WTC11 (cell line): Measurements from ENCODE around the gene SNX17. TPM values are rescaled to one million over a fixed set of nuclear protein-coding genes. Genes with fewer than 3 reads are reported as not detected.

Experiments used
- ATAC-seq: fragments of 200-7000 bp; cut with Tn5 transposase; 2 replicates; pipeline ENCODE4 v1.10.0; 2021; ENCODE audit warnings: mild to moderate bottlenecking, moderate library complexity
- CTCF ChIA-PET: fragments of 300-600 bp; sonication (Branson Sonifier 250); formaldehyde crosslinking; loops from one replicate; lab custom pipeline; 2021; ENCODE audit warnings: antibody characterized with exemption; lab: Charles Lee
- POLR2A ChIA-PET: fragments of 350-600 bp; sonication (Branson Sonifier 250); formaldehyde crosslinking; loops from one replicate; lab custom pipeline; 2021; ENCODE audit warnings: antibody characterized with exemption; lab: Charles Lee
- DNase-seq: peaks from one replicate; pipeline ENCODE4 v3.0.0; 2021; ENCODE audit warnings: low spot score
- H3K27ac Mint-ChIP-seq: 2 replicates; pipeline ENCODE4 v1.8.0; 2021; ENCODE audit warnings: mixed read lengths
- H3K27me3 Mint-ChIP-seq: 2 replicates; pipeline ENCODE4 v1.8.0; 2021; ENCODE audit warnings: low read depth, mild to moderate bottlenecking, moderate library complexity, mixed read lengths
- H3K36me3 Mint-ChIP-seq: 2 replicates; pipeline ENCODE4 v1.8.0; 2021; ENCODE audit warnings: mixed read lengths
- H3K4me1 Mint-ChIP-seq: 2 replicates; pipeline ENCODE4 v1.8.0; 2022; ENCODE audit warnings: mixed read lengths
- H3K4me3 Mint-ChIP-seq: 2 replicates; pipeline ENCODE4 v1.8.0; 2021; ENCODE audit warnings: mild to moderate bottlenecking, moderate library complexity, mixed read lengths
- H3K9me3 Mint-ChIP-seq: 2 replicates; pipeline ENCODE4 v1.8.0; 2021; ENCODE audit warnings: mixed read lengths
- ARID4B ChIP-seq: sonication (generic); formaldehyde crosslinking; IDR thresholded peaks from 2 replicates; pipeline ENCODE4 v1.8.0; 2023; ENCODE audit warnings: missing genetic modification reagents, mild to moderate bottlenecking, borderline replicate concordance
- CREB1 ChIP-seq: sonication (generic); formaldehyde crosslinking; IDR thresholded peaks from 2 replicates; pipeline ENCODE4 v1.8.0; 2023; ENCODE audit warnings: mild to moderate bottlenecking, missing genetic modification reagents
- CREM ChIP-seq: sonication (generic); formaldehyde crosslinking; IDR thresholded peaks from 2 replicates; pipeline ENCODE4 v1.8.1; 2022; ENCODE audit warnings: mild to moderate bottlenecking, missing genetic modification reagents, moderate library complexity
- FOXJ3 ChIP-seq: sonication (generic); formaldehyde crosslinking; IDR thresholded peaks from 2 replicates; pipeline ENCODE4 v1.9.0; 2021; ENCODE audit warnings: missing genetic modification reagents, mild to moderate bottlenecking, borderline replicate concordance
- HMGA2 ChIP-seq: fragments of 250-450 bp; sonication (Bioruptor Pico); IDR thresholded peaks from 2 replicates; pipeline ENCODE4 v1.4.0; 2021; ENCODE audit warnings: mild to moderate bottlenecking, moderate library complexity
- IRF2 ChIP-seq: sonication (generic); formaldehyde crosslinking; IDR thresholded peaks from 2 replicates; pipeline ENCODE4 v1.8.0; 2022; ENCODE audit warnings: low read depth, missing genetic modification reagents, borderline replicate concordance
- JUN ChIP-seq: sonication (generic); formaldehyde crosslinking; IDR thresholded peaks from 2 replicates; pipeline ENCODE4 v1.8.0; 2023; ENCODE audit warnings: mild to moderate bottlenecking, missing genetic modification reagents
- KAT7 ChIP-seq: sonication (generic); formaldehyde crosslinking; IDR thresholded peaks from 2 replicates; pipeline ENCODE4 v1.8.1; 2023; ENCODE audit warnings: missing genetic modification reagents, mild to moderate bottlenecking, borderline replicate concordance
- MYBL2 ChIP-seq: sonication (generic); formaldehyde crosslinking; IDR thresholded peaks from 2 replicates; pipeline ENCODE4 v1.8.1; 2023; ENCODE audit warnings: mild to moderate bottlenecking, moderate library complexity, missing genetic modification reagents
- NFATC4 ChIP-seq: fragments of 250-450 bp; sonication (Bioruptor Pico); IDR thresholded peaks from 2 replicates; pipeline ENCODE4 v1.9.0; 2021; ENCODE audit warnings: mild to moderate bottlenecking
- PRRX2 ChIP-seq: fragments of 250-450 bp; sonication (Bioruptor Pico); IDR thresholded peaks from 2 replicates; pipeline ENCODE4 v1.8.0; 2021; ENCODE audit warnings: mild to moderate bottlenecking
- RELA ChIP-seq: sonication (generic); formaldehyde crosslinking; IDR thresholded peaks from 2 replicates; pipeline ENCODE4 v1.8.1; 2022; ENCODE audit warnings: missing genetic modification reagents, mild to moderate bottlenecking, borderline replicate concordance
- RORB ChIP-seq: fragments of 250-450 bp; sonication (Bioruptor Pico); IDR thresholded peaks from 2 replicates; pipeline ENCODE4 v1.9.0; 2021; ENCODE audit warnings: mild to moderate bottlenecking
- SMAD3 ChIP-seq: sonication (generic); formaldehyde crosslinking; IDR thresholded peaks from 2 replicates; pipeline ENCODE4 v1.8.0; 2022; ENCODE audit warnings: missing genetic modification reagents, mild to moderate bottlenecking, borderline replicate concordance
- TEAD4 ChIP-seq: sonication (generic); formaldehyde crosslinking; IDR thresholded peaks from 2 replicates; pipeline ENCODE4 v1.8.0; 2022; ENCODE audit warnings: mild to moderate bottlenecking, missing genetic modification reagents
- ZNF138 ChIP-seq: sonication (generic); formaldehyde crosslinking; conservative IDR thresholded peaks from 2 replicates; pipeline ENCODE4 v1.8.1; 2022; ENCODE audit warnings: mild to moderate bottlenecking, moderate library complexity, missing genetic modification reagents
- ZNF219 ChIP-seq: sonication (generic); formaldehyde crosslinking; IDR thresholded peaks from 2 replicates; pipeline ENCODE4 v1.8.0; 2023; ENCODE audit warnings: missing genetic modification reagents, mild to moderate bottlenecking, borderline replicate concordance
- ZNF263 ChIP-seq: sonication (generic); formaldehyde crosslinking; IDR thresholded peaks from 2 replicates; pipeline ENCODE4 v1.8.1; 2022; ENCODE audit warnings: low read depth, mild to moderate bottlenecking, moderate library complexity, missing genetic modification reagents
- ZNF396 ChIP-seq: fragments of 250-450 bp; sonication (Bioruptor Pico); IDR thresholded peaks from 2 replicates; pipeline ENCODE4 v1.8.0; 2021; ENCODE audit warnings: mild to moderate bottlenecking, moderate library complexity, borderline replicate concordance
- total RNA-seq: library from RNA; stranded (reverse); gene quantifications from 3 replicates; pipeline ENCODE4 v1.2.3, GENCODE V29; 2021
- TF ChIP-seq, protein P1 (sequence below): sonication (generic); formaldehyde crosslinking; IDR thresholded peaks from 2 replicates; pipeline ENCODE4 v1.8.1; 2022; ENCODE audit warnings: mild to moderate bottlenecking, moderate library complexity, missing genetic modification reagents

SNX17 gene
- total RNA-seq, 1 experiment from 2014 or later = 74.7 TPM

DNA sequence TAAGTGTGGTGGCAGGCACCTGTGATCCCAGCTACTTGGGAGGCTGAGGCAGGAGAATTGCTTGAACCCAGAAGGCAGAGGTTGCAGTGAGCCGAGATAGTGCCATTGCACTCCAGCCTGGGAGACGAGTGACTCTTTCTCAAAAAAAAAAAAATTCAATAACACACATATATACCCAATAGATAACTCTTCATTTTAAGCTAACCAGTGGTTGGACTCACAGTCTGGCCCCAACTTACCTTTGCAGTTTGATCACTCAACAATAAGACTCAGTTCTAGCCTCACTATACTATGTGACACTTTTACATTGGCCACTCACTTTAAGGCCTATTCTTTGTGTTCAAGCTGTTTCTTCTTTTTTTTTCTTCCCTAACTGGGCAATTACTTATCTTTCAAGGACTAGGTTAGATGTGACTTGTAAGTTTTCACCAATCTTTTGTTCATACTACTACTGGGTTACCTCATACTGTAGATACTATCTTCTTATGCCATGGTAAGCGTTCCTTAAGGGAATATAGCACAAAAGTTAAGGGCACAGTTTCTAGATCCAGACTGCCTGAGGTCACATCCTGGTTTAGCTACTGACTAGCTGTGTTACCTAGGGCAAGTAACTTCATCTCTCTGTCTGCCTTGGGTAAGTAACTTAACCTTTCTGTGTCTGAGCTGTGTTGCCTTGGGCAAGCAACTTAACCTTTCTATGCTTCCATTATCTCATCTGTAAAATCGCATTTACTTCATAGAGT is 7.6 kb upstream of the SNX17 start:
- TF ChIP-seq NFATC4 (no peak), ARID4B (no peak), KAT7 (CRISPR knock-in tag) (no peak), CREM (no peak), FOXJ3 (no peak), ZNF219 (no peak), CREB1 (CRISPR knock-in tag) (no peak), JUN (CRISPR knock-in tag) (no peak), IRF2 (CRISPR knock-in tag) (no peak), RORB (CRISPR knock-in tag) (no peak), ZNF396 (CRISPR knock-in tag) (no peak), TEAD4 (CRISPR knock-in tag) (no peak), MYBL2 (CRISPR knock-in tag) (no peak), HMGA2 (CRISPR knock-in tag) (no peak), ZNF138 (CRISPR knock-in tag) (no peak), PRRX2 (CRISPR knock-in tag) (no peak), ZNF263 (CRISPR knock-in tag) (no peak), SMAD3 (CRISPR knock-in tag) (no peak)
- TF ChIP-seq, protein P1, sequence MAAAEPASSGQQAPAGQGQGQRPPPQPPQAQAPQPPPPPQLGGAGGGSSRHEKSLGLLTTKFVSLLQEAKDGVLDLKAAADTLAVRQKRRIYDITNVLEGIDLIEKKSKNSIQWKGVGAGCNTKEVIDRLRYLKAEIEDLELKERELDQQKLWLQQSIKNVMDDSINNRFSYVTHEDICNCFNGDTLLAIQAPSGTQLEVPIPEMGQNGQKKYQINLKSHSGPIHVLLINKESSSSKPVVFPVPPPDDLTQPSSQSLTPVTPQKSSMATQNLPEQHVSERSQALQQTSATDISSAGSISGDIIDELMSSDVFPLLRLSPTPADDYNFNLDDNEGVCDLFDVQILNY (CRISPR knock-in tag) = no peak
- POLR2A ChIA-PET = interaction anchor here (0.7 kb wide), 1 partner anchor 1317 kb away, joined by 3 read pairs; no protein-coding TSS in a partner anchor
- CTCF ChIA-PET = no interaction called here
- DNase-seq (no peak), ATAC-seq (no peak)
- H3K9me3 Mint-ChIP-seq = peaks cover 8% of the 10 kb centered on the region
- H3K27ac Mint-ChIP-seq = peak overlapping the region; percentile 40; the same call in 1 of the 2 replicates
- H3K36me3 Mint-ChIP-seq = peaks cover 40% of the 10 kb centered on the region
- H3K27me3 Mint-ChIP-seq = no peaks in the 10 kb centered on the region
- H3K4me3 Mint-ChIP-seq = no peak overlapping the region
- peaks cover 9% of the 10 kb centered on the region for H3K4me1 Mint-ChIP-seq

DNA sequence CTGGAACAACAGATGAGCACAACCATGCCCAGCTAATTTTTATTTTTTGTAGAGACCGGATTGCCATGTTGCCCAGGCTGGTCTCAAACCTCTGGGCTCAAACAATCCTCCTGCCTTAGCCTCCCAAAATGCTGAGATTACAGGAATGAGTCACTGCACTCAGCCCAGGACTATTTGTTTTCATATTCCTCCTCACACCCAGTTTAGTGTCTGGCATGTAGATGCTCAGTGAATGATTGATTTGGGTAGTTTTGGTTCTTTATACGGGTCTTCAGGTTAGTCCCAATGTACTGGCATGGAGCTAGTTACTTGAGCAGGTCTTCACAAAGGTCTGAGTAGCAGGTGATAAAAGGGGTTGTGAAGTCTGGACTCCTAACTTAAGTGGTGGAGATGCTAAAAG is 6.5 kb upstream of the SNX17 start:
- POLR2A ChIA-PET = interaction anchor here (1.7 kb wide), 1 partner anchor 17 kb away, joined by 3 read pairs; the partner anchor contains the start of gene ZNF513
- peak overlapping the region; percentile 26; the same call in 1 of the 2 replicates for H3K27ac Mint-ChIP-seq
- no peak for ATAC-seq
- peaks cover 39% of the 10 kb centered on the region for H3K36me3 Mint-ChIP-seq
- H3K9me3 Mint-ChIP-seq = no peaks in the 10 kb centered on the region
- no peak overlapping the region for H3K4me3 Mint-ChIP-seq
- no peak for TF ChIP-seq RELA (CRISPR knock-in tag)
- TF ChIP-seq, all 79 proteins: peak for 0
- H3K4me1 Mint-ChIP-seq = no peaks in the 10 kb centered on the region
- CTCF ChIA-PET = interaction anchor here (0.6 to 1.5 kb wide), 2 partner anchors 61 to 104 kb away, joined by 3 read pairs; no protein-coding TSS in a partner anchor
- no peaks in the 10 kb centered on the region for H3K27me3 Mint-ChIP-seq
- DNase-seq = no peak
